VCaP (cell line): ENCODE results near the gene AQP10.
"Not testable (repeated sequence)": the region's sequence is repeated elsewhere in the genome, so short reads cannot be mapped to it uniquely, and the experiment has no call there.

Experiments used
- H3K27ac ChIP-seq: fragments of 450-650 bp; 2 replicates; pipeline ENCODE4 v1.5.1; 2017
- CTCF ChIP-seq: fragments of 450-650 bp; conservative IDR thresholded peaks from 2 replicates; pipeline ENCODE4 v1.5.1; 2017; ENCODE audit warnings: mild to moderate bottlenecking, moderate library complexity

AQP10 gene

GRCh38 chr1:154316704-154317103 lies 4.2 kb upstream of the AQP10 start:
- H3K27ac ChIP-seq, result no peak overlapping the region
- TF ChIP-seq CTCF, result no peak

GRCh38 chr1:154318386-154318785 lies 2.5 kb upstream of the AQP10 start:
- H3K27ac ChIP-seq, result no peak overlapping the region
- TF ChIP-seq CTCF, result no peak

- not testable (repeated sequence) for H3K27ac ChIP-seq
Measured at GRCh38 chr1:154321609-154321934, 679 bp downstream of the AQP10 start.

GRCh38 chr1:154323493-154323892 lies 2.6 kb downstream of the AQP10 start:
- TF ChIP-seq CTCF, result no peak
- no peak overlapping the region for H3K27ac ChIP-seq

GRCh38 chr1:154324241-154324640 lies 3.3 kb downstream of the AQP10 start:
- peak overlapping the region; percentile 58; the same call in 1 of the 2 replicates for H3K27ac ChIP-seq
- no peak for TF ChIP-seq CTCF

GRCh38 chr1:154324669-154325582 lies 4.0 kb downstream of the AQP10 start, which contains the start of gene ATP8B2:
Gene ATP8B2, plus strand, starts transcription at chr1:154325525. Its CDS starts 2,617 bp downstream, at chr1:154328142.
- H3K27ac ChIP-seq, result peak within 1 kb of the TSS; percentile 58; the same call in 1 of the 2 replicates
- peak; percentile 98 for TF ChIP-seq CTCF

- 0 out of 2 replicates have a peak, but pooled peaks have one; percentile 10 for TF ChIP-seq CTCF
- H3K27ac ChIP-seq, result peak overlapping the region; percentile 58; the same call in 1 of the 2 replicates
Measured at GRCh38 chr1:154325583-154326545, 5.0 kb downstream of the AQP10 start.
